GM19328 (cell line): Measurements from ENCODE around the gene PRR5L.

Experiments
- ATAC-seq: cut with Tn5 transposase; IDR thresholded peaks from one replicate; pipeline ENCODE4 v1.9.1; 2021; ENCODE audit warnings: mild to moderate bottlenecking, moderate library complexity; ENCODE audit not compliant: unreplicated experiment

PRR5L gene

GRCh38 chr11:36375353-36376008, 79.4 kb downstream of the PRR5L start:
- no peak for ATAC-seq

GRCh38 chr11:36376009-36376887, 80.2 kb downstream of the PRR5L start:
- no peak for ATAC-seq

- no peak for ATAC-seq
These were observed 81.0 kb downstream of the PRR5L start for GRCh38 chr11:36376888-36377758.

GRCh38 chr11:36377759-36378564, 81.9 kb downstream of the PRR5L start:
- ATAC-seq = no peak

GRCh38 chr11:36379653-36380052, 83.6 kb downstream of the PRR5L start:
- no peak for ATAC-seq

- no peak for ATAC-seq
These were observed 84.4 kb downstream of the PRR5L start for GRCh38 chr11:36380296-36381014.

- ATAC-seq = no peak
These were observed 84.9 kb downstream of the PRR5L start for GRCh38 chr11:36381015-36381360.

- no peak for ATAC-seq
These were observed 87.1 kb downstream of the PRR5L start for GRCh38 chr11:36383195-36383594.

- no peak for ATAC-seq
These were observed 89.3 kb downstream of the PRR5L start for GRCh38 chr11:36385121-36385970.

- no peak for ATAC-seq
These were observed 90.3 kb downstream of the PRR5L start for GRCh38 chr11:36386411-36386810.

- ATAC-seq = no peak
These were observed 92.0 kb downstream of the PRR5L start for GRCh38 chr11:36388071-36388470.

GRCh38 chr11:36388951-36389350, 92.9 kb downstream of the PRR5L start:
- no peak for ATAC-seq

GRCh38 chr11:36389811-36390210, 93.7 kb downstream of the PRR5L start:
- no peak for ATAC-seq

- no peak for ATAC-seq
These were observed 94.9 kb downstream of the PRR5L start for GRCh38 chr11:36390963-36391471.

- ATAC-seq = no peak
These were observed 96.1 kb downstream of the PRR5L start for GRCh38 chr11:36392196-36392595.

GRCh38 chr11:36394056-36394455, 98.0 kb downstream of the PRR5L start:
- no peak for ATAC-seq

GRCh38 chr11:36394926-36395325, 98.8 kb downstream of the PRR5L start:
- ATAC-seq = no peak

- ATAC-seq = no peak
These were observed 100.1 kb downstream of the PRR5L start for GRCh38 chr11:36395978-36396736.
